Right hindlimb (tissue), 1 donor: ENCODE results near the gene KIZ.
A peak's percentile ranks its signal among the peaks of the same experiment; 100 is the strongest.
"Not testable (repeated sequence)": the region's sequence is repeated elsewhere in the genome, so short reads cannot be mapped to it uniquely, and the experiment has no call there.

Source experiments
- DNase-seq: peaks from one replicate; pipeline ENCODE4 v3.0.0-alpha.2; 2018

The KIZ gene

DNA sequence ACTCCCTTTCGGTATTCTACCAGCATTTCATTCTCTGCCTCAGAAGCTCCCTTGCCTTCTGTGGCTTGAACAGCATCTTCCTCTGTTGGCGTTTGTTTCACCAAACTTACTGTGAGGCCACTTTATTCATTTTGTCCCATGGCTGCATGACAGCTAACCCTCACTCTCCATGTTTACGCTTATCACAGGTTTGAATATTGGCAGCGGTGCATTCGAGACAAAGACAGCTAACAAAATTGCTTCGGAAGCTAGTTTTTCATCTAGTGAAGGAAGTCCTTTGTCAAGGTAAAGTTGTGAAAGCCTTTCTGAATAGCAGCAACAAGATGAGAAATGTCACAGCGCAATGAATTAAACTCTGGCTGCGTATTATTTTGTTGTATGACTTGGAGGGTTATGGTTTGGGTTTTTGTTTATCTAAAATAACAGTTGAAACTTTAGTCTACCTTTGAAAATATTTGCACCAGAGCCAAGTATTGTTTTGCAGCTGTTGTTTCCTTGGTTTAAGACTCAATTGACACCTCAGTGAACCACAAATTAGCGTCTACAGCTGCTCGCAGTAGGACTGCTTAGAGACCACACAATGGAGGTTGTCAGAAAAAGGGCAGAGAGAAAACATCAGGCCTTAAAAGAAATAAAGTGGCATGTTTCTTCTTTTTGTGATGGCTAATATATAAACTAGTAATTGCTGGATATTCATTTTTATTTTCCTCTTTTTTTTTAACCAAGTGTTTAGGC, 106.8 kb downstream of the KIZ start:
- DNase-seq = no peak

DNA sequence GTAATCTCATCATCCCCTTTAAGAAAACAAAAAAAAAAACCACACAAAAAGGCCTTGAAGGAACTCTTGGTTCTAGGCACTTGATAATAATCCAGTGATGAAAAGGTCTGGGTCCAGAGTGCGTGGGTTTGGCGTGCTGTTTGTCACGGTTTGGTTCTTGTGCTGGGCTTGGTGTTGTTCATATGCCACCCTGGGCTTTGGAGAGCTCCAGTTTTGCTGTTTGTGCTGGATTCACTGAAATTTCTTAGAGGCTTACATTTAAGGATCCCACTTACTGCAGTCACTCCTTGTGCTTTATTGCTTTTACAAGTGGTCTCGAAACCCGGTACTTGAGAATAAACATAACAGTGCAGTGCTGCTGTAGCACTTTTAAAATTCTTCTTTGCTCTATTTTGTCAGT, 108.4 kb downstream of the KIZ start:
- no peak for DNase-seq

DNA sequence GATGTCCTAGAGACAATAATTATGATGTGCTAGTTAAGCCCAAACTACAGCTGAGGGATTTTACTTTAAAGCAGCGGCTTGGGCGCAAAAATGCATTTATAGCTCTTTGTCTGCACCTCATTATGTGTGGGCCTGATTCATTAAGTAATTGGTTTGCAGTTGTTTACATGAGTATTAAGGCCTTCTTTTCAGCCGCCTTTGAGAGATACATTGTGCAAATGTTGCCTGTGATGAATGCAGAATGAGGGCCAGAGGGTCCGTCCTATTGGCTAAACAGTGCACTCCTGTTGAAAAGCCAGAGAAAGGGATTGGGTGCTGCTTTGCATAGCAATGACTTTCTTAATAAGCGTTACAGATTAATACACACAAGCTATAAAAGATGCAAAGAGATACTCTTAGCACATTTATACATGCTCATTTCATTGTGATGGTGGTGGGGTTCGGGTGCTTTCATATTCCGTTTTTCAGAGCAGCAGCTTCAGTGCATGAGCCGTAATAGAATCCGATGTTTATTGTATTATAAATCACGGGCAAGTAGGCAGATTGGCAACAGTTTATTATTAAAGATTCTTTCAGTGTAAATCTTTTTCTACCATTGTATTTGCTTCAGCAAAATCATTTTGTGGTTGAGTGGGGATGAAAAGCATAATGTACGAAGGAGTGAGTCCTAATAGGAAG, 109.1 kb downstream of the KIZ start:
- DNase-seq = no peak

DNA sequence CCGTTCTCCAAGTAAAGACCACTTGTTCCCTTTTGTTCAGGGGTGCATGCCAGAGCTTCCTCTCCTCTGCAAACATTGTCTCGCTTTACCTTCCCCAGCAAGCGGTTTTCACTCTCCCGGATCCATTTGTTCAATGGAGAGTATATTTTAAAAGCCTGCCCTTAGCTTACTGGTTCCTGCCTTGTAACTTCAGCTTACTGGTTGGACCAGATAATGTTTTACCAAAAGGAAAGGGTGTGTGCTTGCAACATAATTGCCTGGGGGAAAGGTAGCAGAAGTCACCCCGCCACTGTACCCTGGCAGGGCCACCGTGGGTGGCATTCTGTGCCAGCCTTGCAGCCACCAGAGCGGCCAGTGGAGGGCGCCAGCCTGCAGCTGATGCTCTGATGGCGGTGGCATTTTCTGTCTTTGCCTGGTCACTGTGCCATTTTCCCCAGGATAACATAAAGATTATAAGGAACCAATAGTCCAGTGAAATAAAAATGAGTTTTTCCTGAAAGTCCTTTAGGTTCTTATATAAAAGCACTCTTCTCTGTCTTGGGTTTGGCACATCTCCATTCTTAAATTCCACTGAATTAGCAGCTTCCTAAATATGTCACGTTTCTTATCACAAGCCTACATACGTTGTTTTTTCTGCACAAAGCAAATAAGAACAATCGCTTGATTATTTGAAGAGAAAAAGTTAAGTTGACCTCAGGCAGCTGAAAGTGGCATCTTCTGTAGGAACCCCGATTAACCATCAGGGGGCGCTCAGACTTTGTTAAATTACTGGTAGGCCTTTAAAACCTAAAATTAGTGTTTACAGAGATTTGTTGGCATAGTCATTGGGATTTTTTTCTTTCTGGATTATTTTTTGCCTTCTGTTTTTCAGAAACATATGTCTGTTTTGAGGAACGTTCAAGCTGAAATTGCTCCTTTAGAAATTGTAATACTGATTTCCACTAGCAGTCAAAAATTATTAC, 109.9 kb downstream of the KIZ start:
- peak; percentile 48 for DNase-seq

DNA sequence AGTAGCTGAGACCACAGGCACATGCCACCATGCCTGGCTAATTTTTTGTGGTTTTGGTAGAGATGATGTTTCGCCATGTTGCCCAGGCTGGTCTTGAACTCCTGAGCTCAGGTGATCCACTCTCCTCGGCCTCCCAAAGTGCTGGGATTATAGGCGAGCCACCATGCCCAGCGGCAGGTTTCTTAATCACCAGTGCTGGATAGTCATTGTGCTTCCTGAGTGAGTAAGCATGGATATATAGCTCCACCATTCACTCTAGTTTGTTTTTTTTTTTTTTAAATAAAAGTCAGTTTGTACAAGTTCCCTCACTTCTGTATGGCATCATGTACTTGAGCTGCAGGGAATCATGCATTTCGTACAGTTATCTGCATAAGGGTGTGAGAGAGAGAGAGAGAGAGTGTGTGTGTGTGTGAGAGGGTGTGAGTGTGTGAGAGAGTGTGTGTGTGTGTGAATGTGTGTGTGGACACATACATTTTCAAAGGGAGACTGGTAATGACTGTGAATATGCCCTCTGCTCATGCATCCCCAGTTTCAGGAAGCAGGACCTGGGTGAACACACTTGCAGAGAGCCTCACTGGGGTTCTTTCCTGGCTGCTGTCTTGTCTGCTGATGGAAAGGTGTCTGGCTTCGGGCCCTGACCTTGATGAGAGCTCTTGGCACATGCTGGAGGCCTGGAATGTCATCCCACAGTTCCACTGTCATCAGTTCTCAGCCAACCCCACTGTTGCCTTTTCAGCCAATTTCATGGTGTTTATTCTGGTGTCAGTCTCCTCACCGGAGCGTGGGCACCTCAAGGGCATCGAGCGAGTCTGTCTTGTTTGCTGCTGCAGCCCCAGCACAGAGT, 112.3 kb downstream of the KIZ start:
- DNase-seq = no peak

DNA sequence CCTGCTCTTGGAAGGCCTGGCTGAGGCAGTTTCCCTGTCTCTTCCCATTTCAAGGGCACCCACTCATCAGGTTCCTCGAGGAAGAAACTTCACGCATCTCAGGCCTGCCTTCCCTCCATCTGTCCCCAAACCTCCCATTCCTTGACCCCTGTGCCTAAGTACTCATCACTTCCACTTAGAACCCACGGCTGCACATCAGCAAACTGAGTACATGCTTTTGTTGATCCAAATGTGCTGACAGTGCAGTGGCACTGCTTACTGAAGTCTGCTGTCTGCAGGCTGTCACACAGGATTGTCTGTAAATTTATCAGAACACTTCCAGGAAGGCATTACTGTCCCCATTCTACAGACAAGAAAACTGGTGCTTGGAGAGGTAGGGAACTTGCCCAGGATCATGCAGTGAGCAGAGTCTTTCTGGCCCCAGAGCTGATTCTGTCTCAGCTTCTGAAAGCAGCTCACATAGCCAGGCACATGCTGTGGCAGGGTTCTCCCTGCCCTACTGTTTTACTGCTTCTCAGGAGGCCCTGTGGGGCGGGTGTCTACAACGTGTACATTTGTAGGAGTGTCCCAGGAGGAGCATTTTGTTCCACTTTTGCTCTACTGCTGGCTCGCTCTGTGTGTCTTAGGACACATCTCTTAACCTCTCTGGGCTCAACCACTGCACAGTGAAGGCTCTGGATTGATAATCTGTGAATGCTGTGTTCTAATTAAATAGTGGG, 113.1 kb downstream of the KIZ start:
- DNase-seq = no peak

DNA sequence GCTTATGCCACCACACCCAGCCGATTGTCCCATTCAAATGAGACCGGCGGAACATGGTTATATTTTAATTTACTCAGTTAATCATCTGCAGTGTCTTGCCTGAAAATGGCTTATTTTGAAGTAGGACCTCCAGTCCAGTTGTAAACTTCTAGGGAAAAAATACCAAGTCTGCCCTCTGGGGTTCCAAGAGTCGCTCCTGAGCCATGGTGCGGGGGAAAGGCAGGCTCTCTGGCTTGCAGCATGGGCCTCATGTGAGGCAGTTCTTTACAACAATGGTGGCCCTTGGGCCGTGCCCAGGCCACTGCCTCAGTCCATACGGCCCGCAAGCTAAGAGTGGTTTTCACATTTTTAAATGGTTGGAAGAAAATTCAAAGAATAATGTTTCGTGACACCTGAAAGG, 114.5 kb downstream of the KIZ start:
- DNase-seq = no peak

DNA sequence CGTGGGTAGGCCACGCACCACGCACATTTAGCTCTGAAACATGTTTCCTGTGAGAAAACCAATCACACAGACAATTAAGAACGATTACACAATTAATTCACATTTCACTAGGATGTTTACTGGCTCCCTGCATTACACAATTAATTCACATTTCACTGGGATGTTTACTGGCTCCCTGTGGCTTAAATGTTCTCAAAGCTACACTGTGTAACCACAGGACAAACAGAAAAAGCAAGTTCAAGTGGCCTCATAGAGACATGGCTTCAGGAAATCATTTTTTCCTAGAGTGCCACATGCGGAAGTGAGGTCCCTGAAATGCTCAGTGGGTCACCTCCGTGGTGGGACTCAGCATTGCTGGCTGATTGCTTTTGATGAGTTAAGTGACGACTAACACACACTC, 115.5 kb downstream of the KIZ start:
- no peak for DNase-seq

DNA sequence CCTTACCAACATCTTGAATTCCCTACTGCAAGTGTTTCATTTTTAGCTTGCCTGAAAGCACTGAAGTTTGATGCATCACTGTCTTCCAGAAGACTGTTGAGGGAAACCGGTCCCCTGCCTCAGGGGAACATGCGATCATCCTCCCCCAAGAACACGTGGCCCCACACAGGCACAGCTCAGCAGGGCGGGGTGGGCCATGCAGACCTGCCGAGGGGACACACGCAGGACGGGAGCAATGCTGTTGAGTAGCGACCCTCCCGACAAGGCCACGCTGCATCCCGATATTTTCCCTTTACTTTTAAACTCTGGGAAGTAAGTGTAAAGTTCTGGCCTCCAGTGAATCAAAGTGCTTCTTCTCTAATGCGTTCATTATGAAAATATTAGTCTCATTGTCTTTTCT, 117.9 kb downstream of the KIZ start:
- DNase-seq = no peak

DNA sequence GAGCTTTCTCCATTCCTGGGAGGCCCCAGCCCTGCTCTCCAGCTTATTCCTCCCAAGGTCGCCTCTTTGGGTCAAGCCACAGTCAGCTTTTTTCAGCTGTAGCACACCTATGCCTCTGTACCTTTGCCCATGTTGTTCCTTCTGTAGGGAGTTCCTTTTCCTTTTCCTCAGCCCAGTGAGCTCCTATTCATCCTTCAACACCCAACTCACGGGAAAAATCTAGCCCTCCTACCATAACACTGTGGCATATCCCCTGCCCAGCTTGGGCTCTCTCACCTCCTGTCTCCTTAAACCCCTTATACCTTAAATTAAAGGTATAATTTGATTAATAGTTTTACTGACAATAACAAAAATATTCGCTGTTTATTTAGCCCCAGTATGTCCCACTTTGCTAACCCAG, 118.9 kb downstream of the KIZ start:
- DNase-seq = no peak

DNA sequence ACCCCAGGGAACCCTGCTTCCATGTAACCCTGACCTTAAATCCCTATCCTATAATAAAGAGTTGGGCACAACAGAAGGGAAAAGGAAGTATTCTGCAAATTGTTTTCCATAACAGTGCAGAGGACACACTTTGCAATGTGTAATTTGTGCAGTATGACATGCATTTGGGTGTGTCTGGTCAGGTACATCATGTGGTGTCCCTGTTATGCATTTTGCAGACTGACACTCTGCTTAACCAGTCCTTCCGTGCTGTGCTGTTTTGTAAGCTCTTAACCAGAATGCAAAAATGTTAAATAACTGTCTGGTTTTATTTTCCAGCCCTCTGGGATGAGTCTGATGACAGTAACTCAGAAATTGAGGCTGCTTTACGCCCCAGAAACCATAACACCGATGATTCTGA, 120.3 kb downstream of the KIZ start:
- no peak for DNase-seq

DNA sequence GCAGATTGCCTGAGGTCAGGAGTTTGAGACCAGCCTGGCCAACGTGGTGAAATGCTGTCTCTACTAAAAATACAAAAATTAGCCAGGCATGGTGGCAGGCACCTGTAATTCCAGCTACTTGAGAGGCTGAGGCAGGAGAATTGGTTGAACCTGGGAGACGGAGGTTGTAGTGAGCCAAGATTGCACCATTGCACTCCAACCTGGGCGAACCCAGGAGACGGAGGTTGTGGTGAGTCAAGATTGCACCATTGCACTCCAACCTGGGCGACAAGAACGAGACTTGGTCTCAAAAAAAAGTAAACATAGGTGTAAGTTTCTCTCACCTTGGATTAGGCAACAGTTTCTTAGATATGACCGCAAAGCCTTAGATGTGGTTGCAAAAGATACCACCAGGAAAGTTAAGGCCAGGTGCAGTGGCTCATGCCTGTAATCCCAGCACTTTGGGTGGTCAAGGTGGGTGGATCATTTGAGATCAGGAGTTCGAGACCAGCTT, 121.8 kb downstream of the KIZ start:
- DNase-seq = not testable (repeated sequence)

DNA sequence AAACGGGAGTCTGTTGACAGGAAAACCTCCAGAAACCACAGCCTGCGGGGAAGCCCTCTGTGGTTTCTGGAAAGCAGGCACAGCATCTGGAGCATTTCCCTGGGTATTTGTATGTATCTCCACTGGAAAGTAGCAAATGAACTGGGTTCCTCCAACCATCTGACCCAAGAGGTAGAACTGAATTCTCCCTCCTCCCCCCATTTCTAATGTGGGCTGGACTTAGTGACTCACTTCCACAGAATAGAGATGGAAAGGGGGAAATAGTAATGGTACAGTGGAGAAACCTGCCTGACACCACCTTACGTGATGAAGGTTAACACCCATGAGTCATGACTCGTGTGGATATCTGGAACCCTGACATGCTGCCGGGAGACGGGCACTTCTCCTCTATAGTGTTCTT, 125.4 kb downstream of the KIZ start:
- no peak for DNase-seq

DNA sequence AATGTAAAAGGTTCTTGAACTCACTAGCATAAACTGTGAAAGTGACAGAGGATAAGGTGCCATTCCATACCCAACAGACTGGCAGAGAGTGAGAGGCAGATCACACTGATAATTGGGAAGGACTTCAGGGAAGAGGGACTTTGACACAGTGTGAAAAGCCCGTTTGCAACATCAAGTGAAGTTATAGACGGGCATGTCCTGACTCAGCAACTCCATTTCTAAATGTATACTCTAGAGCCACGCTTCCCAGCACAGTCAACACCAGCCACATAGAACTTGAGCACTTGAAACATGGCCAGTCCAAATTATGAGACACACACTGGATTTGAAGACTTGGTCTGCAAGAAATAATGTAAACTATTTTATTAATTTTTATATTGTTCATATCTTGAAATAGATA, 131.3 kb downstream of the KIZ start:
- DNase-seq = no peak

DNA sequence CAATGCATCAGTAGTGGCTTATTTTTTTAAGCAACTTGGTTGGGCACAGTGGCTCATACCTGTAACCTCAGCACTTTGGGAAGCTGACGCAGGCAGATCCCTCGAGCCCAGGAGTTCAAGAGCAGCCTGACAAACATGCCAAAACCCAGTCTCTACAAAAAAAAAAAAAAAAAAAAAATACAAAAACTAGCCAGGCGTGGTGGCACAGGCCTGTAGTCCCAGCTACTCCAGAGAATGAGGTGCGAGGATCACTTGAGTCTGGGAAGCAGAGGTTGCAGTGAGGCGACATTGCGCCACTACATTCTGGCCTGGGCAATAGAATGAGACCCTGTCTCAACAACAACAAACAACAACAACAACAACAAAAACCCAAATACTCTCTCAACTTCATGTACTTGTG, 132.5 kb downstream of the KIZ start:
- DNase-seq = no peak

DNA sequence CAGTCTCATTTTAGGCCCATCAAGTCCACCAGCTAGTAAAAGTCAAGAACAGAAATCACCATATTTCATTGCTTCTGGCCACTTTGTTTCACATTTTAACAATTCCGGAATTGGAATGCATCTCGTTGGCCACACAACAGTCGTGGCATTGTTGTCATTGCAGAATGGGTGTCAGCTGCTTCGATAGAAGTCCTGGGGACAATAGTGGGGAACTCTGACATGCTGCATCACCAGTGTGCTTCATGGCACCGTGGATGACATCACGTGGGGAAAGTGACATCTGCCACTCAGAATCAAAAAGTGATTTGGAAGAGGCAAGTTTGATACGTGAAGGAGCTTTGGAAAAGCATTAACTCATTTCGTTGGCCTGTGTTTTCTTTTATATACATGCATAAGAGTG, 133.5 kb downstream of the KIZ start:
- DNase-seq = no peak

DNA sequence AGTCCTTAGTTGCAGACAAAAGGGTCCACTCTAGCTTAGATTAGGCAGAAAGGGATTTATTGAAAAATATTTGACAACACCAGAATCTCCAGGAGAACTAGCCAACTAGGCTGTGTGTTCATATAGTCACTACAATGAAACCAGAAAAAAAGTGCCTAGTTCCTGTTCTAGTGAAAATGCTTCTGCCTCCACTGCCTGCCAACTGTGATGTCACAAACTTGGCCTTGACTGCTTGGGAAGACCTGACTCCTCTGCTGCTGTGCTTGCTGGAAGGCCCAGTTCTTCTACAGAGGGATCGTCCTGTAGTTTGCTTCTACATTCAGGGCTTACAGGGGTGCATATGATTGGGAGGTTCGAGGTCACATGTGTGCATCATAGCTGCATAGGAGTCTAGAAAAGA, 136.9 kb downstream of the KIZ start:
- DNase-seq = peak; percentile 28

DNA sequence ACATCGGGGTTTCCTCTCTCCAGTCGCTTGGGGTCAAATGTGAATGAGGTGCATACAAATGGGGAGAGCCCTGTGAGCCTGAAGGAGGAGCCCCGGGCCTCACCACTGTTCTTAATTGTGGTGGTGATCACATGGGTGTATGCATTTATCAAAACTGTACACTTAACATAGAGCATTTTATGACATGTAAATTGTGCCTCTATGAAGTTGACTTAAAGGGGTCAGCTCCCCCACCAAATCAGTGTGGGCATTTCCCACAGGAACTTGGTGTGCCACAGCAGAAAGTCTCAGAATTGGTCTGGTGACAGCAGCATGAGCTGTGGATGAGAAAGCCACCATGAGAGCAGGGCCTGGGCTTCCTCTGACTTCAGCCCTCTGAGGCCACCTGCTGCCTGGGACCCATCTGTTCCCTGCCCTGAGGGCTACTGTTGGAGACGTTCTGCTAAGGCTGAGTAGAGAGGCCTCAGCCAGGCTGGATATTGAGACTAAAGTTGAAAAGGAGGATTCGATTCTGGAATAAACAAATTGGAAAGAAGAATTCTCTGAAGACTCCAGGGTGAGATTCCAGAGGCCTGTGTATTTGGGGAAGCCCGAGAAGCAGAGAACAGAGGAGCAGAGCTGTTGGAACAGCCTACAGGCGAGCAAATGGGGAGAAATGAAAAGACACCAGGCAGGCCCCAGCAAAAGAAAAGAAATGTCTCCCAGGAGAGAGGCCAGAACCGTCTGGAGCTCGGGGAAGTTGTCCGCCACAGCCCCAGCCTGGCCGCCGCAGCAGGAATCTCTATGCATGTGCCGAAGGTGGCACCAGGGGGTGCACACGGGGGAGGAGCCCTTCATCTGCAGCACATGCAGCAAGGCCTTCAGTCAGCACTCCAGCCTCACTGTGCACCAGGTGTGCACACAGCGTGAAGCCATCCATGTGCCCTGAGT, 139.6 kb downstream of the KIZ start:
- DNase-seq = no peak

DNA sequence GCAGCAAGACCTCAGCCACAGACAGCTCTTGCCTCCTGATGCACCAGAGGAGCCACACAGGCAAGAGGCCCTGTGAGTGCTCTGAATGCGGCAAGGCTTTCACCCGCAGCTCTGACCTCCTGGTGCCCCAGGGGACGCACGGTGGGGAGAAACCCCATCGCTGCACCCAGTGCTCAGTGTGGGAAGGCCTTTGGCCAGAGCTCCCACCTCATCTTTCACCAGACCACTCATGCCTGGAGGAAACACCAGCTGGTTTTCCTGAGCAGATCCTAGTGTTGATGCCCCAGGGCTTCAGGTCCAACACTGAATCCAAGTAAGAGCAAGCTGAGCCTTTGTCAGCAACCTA, 140.3 kb downstream of the KIZ start:
- no peak for DNase-seq

DNA sequence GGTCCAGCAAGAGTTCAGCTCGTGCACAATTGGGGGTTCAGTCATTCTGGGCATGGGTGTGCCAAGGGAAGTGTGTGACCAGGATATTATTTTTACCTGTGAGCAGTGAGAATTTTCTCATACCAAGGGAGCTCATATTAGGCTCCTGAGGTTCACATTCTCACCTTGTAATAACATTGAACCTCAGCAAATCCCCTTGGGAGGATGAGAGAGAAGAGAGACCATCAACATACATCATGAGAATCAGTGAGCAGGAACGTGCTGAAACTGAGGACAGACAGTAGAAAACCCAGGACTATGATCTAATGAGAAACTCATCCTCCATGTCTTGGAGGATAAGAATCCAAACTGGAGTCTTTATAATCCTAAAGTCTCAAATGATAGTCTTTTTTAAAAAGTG, 143.9 kb downstream of the KIZ start:
- DNase-seq = no peak

DNA sequence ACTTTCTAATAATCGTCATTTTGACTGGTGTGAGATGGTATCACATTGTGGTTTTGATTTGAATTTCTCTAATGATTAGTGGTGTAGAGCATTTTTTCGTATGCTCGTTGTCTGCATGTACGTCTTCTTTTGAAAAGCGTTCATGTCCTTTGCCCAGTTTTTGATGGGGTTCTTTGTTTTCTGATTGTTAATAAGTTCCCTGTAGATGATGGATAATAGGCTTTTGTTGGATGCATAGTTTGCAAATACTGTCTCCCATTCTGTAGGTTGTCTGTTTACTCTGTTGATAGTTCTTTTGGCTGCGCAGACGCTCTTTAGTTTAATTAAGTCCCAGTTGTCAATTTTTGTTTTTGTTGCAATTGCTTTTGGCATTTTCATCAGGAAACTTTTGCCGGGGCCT, 144.9 kb downstream of the KIZ start:
- no peak for DNase-seq
